HepG2 (cell line): ENCODE data around the gene LRRC27. TPM values are rescaled to one million over a fixed set of nuclear protein-coding genes. Genes with fewer than 3 reads are reported as not detected.

ENCODE experiments used
- AHDC1 ChIP-seq: sonication (generic); formaldehyde crosslinking; IDR thresholded peaks from 2 replicates; pipeline ENCODE4 v1.5.1; 2020; ENCODE audit warnings: mild to moderate bottlenecking, missing genetic modification reagents, borderline replicate concordance
- ELF1 ChIP-seq: sonication (generic); formaldehyde crosslinking; IDR thresholded peaks from 2 replicates; pipeline ENCODE4 v1.4.0; 2020; ENCODE audit warnings: missing genetic modification reagents
- FOXK1 ChIP-seq: sonication (generic); formaldehyde crosslinking; IDR thresholded peaks from 2 replicates; pipeline ENCODE4 v1.4.0; 2020; ENCODE audit warnings: low read depth, missing genetic modification reagents, borderline replicate concordance
- LCORL ChIP-seq, 2 experiments: fragments of 450-650 bp in 1 of 2; sonication (generic) in 1 of 2; formaldehyde crosslinking in 1 of 2; IDR thresholded peaks; 2 replicates each; pipeline versions ENCODE4 v1.5.0 to v1.6.1; 2017 to 2020; ENCODE audit warnings: antibody characterized with exemption in 1 of 2, missing genetic modification reagents in 1 of 2
- MEIS1 ChIP-seq: sonication (generic); formaldehyde crosslinking; IDR thresholded peaks from 2 replicates; pipeline ENCODE4 v1.9.0; 2021; ENCODE audit warnings: mild to moderate bottlenecking, missing genetic modification reagents, moderate library complexity, borderline replicate concordance
- MTA1 ChIP-seq: sonication (generic); formaldehyde crosslinking; IDR thresholded peaks from 2 replicates; pipeline ENCODE4 v1.4.0; 2020; ENCODE audit warnings: missing genetic modification reagents, mild to moderate bottlenecking, borderline replicate concordance
- NR2F2 ChIP-seq: IDR thresholded peaks from 2 replicates; pipeline ENCODE4 v1.6.1; 2012; ENCODE audit warnings: low read depth, inconsistent platforms, borderline replicate concordance
- NR2F6 ChIP-seq, 2 experiments: IDR thresholded peaks; 2 replicates each; pipeline ENCODE4 v1.6.1; 2016; ENCODE audit warnings: antibody characterized with exemption in 1 of 2, mild to moderate bottlenecking in 1 of 2
- PRDM15 ChIP-seq: sonication (generic); formaldehyde crosslinking; IDR thresholded peaks from 2 replicates; pipeline ENCODE4 v1.4.0; 2020; ENCODE audit warnings: missing genetic modification reagents
- PTBP1 ChIP-seq: fragments of 200-400 bp; formaldehyde crosslinking; IDR thresholded peaks from 2 replicates; pipeline ENCODE4 v1.6.1; 2018; ENCODE audit warnings: low read length, low read depth; ENCODE audit not compliant: poor library complexity, severe bottlenecking
- RFX1 ChIP-seq: fragments of 450-650 bp; IDR thresholded peaks from 2 replicates; pipeline ENCODE4 v1.6.1; 2017
- RXRB ChIP-seq: IDR thresholded peaks from 2 replicates; pipeline ENCODE4 v1.6.1; 2016; ENCODE audit warnings: borderline replicate concordance, missing genetic modification reagents, missing compliant biosample characterization
- TBP ChIP-seq: sonication (generic); formaldehyde crosslinking; IDR thresholded peaks from 2 replicates; pipeline ENCODE4 v1.5.0; 2020; ENCODE audit warnings: missing genetic modification reagents
- ZMYM2 ChIP-seq: sonication (generic); formaldehyde crosslinking; IDR thresholded peaks from 2 replicates; pipeline ENCODE4 v1.8.0; 2022; ENCODE audit warnings: mild to moderate bottlenecking, missing genetic modification reagents
- ZNF382 ChIP-seq: sonication (generic); formaldehyde crosslinking; IDR thresholded peaks from 2 replicates; pipeline ENCODE4 v1.5.0; 2020; ENCODE audit warnings: missing genetic modification reagents, mild to moderate bottlenecking, borderline replicate concordance
- ZNF549 ChIP-seq: sonication (generic); formaldehyde crosslinking; IDR thresholded peaks from 2 replicates; pipeline ENCODE4 v1.5.0; 2020; ENCODE audit warnings: missing genetic modification reagents
- polyA plus RNA-seq, 8 experiments: library from polyadenylated mRNA; depleted of rRNA in 3 of 8; stranded (reverse) in 7 of 8; unstranded in 1 of 8; fragments of >200 nt; fragmentation: Illumina TruSeq in 4 of 8; extraction: Trizol in 4 of 8; gene quantifications; 2 replicates each; pipeline versions ENCODE4 v1.2.1 to v1.2.3, GENCODE V29; 2011 to 2016; ENCODE audit warnings: low read depth in 4 of 8, missing spikeins in 1 of 8, mixed read lengths in 1 of 8; ENCODE audit not compliant: insufficient read depth in 1 of 8
- total RNA-seq, 5 experiments: library from RNA; depleted of rRNA; stranded (reverse); fragments of >200 nt; fragmentation: Illumina TruSeq; extraction: Trizol; gene quantifications; 2 replicates each; pipeline ENCODE4 v1.2.3, GENCODE V29; 2016; ENCODE audit warnings: low read depth in 1 of 5
- TF ChIP-seq, protein P1 (sequence below): sonication (generic); formaldehyde crosslinking; conservative IDR thresholded peaks from 2 replicates; pipeline ENCODE4 v1.4.0; 2020; ENCODE audit warnings: missing genetic modification reagents
- TF ChIP-seq, protein P2 (sequence below), 2 experiments: fragments of 450-650 bp in 1 of 2; sonication (generic) in 1 of 2; formaldehyde crosslinking; IDR thresholded peaks; 2 replicates each; pipeline versions ENCODE4 v1.5.0 to v1.8.0; 2020 to 2022; ENCODE audit warnings: mild to moderate bottlenecking in 1 of 2, missing genetic modification reagents in 1 of 2

Gene LRRC27
- total and polyA plus RNA-seq, 2 of the 13 experiments (the other 11 are each of a cell fraction or from before 2014, with no cell fraction given), result 4.2 to 4.6 TPM

DNA sequence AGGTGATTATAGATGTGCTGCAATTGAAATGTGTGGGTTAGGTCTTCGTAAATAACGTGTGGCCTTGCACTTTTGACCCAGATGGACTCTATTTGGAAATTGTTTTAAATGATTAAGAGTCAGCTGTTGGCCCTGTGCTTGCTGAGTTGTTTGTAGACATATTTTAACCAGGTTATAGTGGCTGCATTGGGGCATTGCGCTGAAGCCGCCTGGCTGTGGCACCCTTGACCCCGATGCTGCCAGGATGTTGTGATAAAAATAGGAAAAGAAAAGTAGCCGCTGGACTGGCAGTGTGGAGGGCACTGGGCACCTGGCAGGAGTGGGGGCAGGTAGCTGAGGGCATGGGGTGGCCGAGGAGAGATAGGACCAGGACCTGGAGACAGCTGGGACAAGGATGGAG, 13.4 kb downstream of the LRRC27 start (continued):
- no peak for TF ChIP-seq ZNF382
- TF ChIP-seq MEIS1 (CRISPR knock-in tag), result no peak
- peak; percentile 62; the same call in 1 of the 2 replicates for TF ChIP-seq AHDC1 (CRISPR knock-in tag)
- TF ChIP-seq, protein P1, sequence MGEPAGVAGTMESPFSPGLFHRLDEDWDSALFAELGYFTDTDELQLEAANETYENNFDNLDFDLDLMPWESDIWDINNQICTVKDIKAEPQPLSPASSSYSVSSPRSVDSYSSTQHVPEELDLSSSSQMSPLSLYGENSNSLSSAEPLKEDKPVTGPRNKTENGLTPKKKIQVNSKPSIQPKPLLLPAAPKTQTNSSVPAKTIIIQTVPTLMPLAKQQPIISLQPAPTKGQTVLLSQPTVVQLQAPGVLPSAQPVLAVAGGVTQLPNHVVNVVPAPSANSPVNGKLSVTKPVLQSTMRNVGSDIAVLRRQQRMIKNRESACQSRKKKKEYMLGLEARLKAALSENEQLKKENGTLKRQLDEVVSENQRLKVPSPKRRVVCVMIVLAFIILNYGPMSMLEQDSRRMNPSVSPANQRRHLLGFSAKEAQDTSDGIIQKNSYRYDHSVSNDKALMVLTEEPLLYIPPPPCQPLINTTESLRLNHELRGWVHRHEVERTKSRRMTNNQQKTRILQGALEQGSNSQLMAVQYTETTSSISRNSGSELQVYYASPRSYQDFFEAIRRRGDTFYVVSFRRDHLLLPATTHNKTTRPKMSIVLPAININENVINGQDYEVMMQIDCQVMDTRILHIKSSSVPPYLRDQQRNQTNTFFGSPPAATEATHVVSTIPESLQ, result no peak
- TF ChIP-seq ZNF549 (CRISPR knock-in tag), result no peak
- TF ChIP-seq PRDM15, result no peak
- no peak for TF ChIP-seq ELF1 (CRISPR knock-in tag)
- TF ChIP-seq RFX1, result no peak
- no peak for TF ChIP-seq PTBP1
- no peak for TF ChIP-seq ZMYM2 (CRISPR knock-in tag)
- TF ChIP-seq NR2F6 (IDR thresholded peaks at IDR 0.05), result peak; percentile 77
- peak; percentile 43 for TF ChIP-seq NR2F6 (CRISPR knock-in tag; IDR thresholded peaks at IDR 0.05)
- TF ChIP-seq NR2F2, result peak; percentile 42
- peak; percentile 34; the same call in 1 of the 2 replicates for TF ChIP-seq FOXK1 (CRISPR knock-in tag)
- TF ChIP-seq MTA1 (CRISPR knock-in tag), result no peak
- TF ChIP-seq RXRB (CRISPR knock-in tag), result peak; percentile 49; the same call in 1 of the 2 replicates
- no peak for TF ChIP-seq LCORL (IDR thresholded peaks at IDR 0.05)
- peak; percentile 28; the same call in 1 of the 2 replicates for TF ChIP-seq LCORL (CRISPR knock-in tag; IDR thresholded peaks at IDR 0.05)
- TF ChIP-seq, protein P2, sequence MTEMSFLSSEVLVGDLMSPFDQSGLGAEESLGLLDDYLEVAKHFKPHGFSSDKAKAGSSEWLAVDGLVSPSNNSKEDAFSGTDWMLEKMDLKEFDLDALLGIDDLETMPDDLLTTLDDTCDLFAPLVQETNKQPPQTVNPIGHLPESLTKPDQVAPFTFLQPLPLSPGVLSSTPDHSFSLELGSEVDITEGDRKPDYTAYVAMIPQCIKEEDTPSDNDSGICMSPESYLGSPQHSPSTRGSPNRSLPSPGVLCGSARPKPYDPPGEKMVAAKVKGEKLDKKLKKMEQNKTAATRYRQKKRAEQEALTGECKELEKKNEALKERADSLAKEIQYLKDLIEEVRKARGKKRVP (CRISPR knock-in tag; IDR thresholded peaks at IDR 0.05), result 0 out of 4 replicates have a peak, but pooled peaks of 1 of the 2 experiments have one; percentile 11
- no peak for TF ChIP-seq TBP (CRISPR knock-in tag)
